Glomerular endothelial cell (primary cell): ENCODE measurements around the gene NPLOC4. TPM values are rescaled to one million over a fixed set of nuclear protein-coding genes. Genes with fewer than 3 reads are reported as not detected.

Source experiments
- DNase-seq: peaks from one replicate; pipeline ENCODE4 v3.0.0-alpha.2; 2011; ENCODE audit warnings: low read depth, low spot score; ENCODE audit errors: extremely low read depth
- total RNA-seq: library from RNA; depleted of rRNA; stranded (reverse); fragments of >200 nt; gene quantifications from 2 replicates; pipeline ENCODE4 v1.2.3, GENCODE V29; 2015

The NPLOC4 gene
- total RNA-seq, 1 donor from 2014 or later: 111 TPM

- no peak for DNase-seq
Measured at GRCh38 chr17:81509972-81510784, 126.7 kb downstream of the NPLOC4 start.

GRCh38 chr17:81509207-81509971 is 127.5 kb downstream of the NPLOC4 start:
- no peak for DNase-seq

- DNase-seq: no peak
Measured at GRCh38 chr17:81508639-81509206, 128.2 kb downstream of the NPLOC4 start.

Other genes starting within 250 kb of the NPLOC4 start
- gene BAHCC1, start 241.7 kb downstream of the NPLOC4 start, total RNA-seq: 19.3 and 30.5 TPM in 2 replicates
- gene ACTG1, start 124.3 kb downstream of the NPLOC4 start, total RNA-seq: 7,260 and 9,336 TPM in 2 replicates
- gene FSCN2, start 108.7 kb downstream of the NPLOC4 start, total RNA-seq: 0.29 and 0.64 TPM in 2 replicates
- 44.2 and 50.8 TPM in 2 replicates for gene FAAP100, start 84.8 kb downstream of the NPLOC4 start, total RNA-seq
- 0.18 and 0.44 TPM in 2 replicates for gene TSPAN10, start 84 bp upstream of the NPLOC4 start, total RNA-seq
- 2.7 and 3.2 TPM in 2 replicates for gene PDE6G, start 19.4 kb upstream of the NPLOC4 start, total RNA-seq
- 16.5 and 35.1 TPM in 2 replicates for gene OXLD1, start 29.5 kb upstream of the NPLOC4 start, total RNA-seq
- 19.0 and 22.8 TPM in 2 replicates for gene CCDC137, start 29.6 kb upstream of the NPLOC4 start, total RNA-seq
- 25.6 and 38.8 TPM in 2 replicates for gene ARL16, start 46.7 kb upstream of the NPLOC4 start, total RNA-seq
- 136 and 145 TPM in 2 replicates for gene HGS, start 46.9 kb upstream of the NPLOC4 start, total RNA-seq
- 75.4 and 84.5 TPM in 2 replicates for gene MRPL12, start 66.3 kb upstream of the NPLOC4 start, total RNA-seq
- gene SLC25A10, start 75.2 kb upstream of the NPLOC4 start, total RNA-seq: 13.2 and 19.0 TPM in 2 replicates
- not detected in 2 replicates for gene GCGR, start 167.0 kb upstream of the NPLOC4 start, total RNA-seq
- 134 and 148 TPM in 2 replicates for gene MCRIP1, start 196.2 kb upstream of the NPLOC4 start, total RNA-seq
- gene PPP1R27, start 197.9 kb upstream of the NPLOC4 start, total RNA-seq: not detected in 2 replicates
- 3,025 and 3,034 TPM in 2 replicates for gene P4HB, start 223.4 kb upstream of the NPLOC4 start, total RNA-seq
- gene ARHGDIA, start 234.2 kb upstream of the NPLOC4 start, total RNA-seq: 426 and 442 TPM in 2 replicates